ENCODE measurements around the gene TAF4B. TPM values are rescaled to one million over a fixed set of nuclear protein-coding genes. Genes with fewer than 3 reads are reported as not detected.
"Not testable (repeated sequence)": the region's sequence is repeated elsewhere in the genome, so short reads cannot be mapped to it uniquely, and the experiment has no call there.

TAF4B gene
- total RNA-seq, 1 donor from 2014 or later: 7.8 TPM

GRCh38 chr18:26307161-26307773, 81.0 kb downstream of the TAF4B start:
- no peak for DNase-seq (ENCODE audit: low spot score)

GRCh38 chr18:26309281-26309680, 83.0 kb downstream of the TAF4B start:
- no peak for DNase-seq (ENCODE audit: low spot score)

GRCh38 chr18:26312199-26312598, 86.0 kb downstream of the TAF4B start:
- no peak for DNase-seq (ENCODE audit: low spot score)

GRCh38 chr18:26317398-26317797, 91.2 kb downstream of the TAF4B start:
- DNase-seq (ENCODE audit: low spot score): no peak

GRCh38 chr18:26320686-26321085, 94.4 kb downstream of the TAF4B start:
- DNase-seq (ENCODE audit: low spot score): no peak

- no peak for DNase-seq (ENCODE audit: low spot score)
These were observed 96.8 kb downstream of the TAF4B start for GRCh38 chr18:26322890-26323653.

- DNase-seq (ENCODE audit: low spot score): no peak
These were observed 99.5 kb downstream of the TAF4B start for GRCh38 chr18:26325771-26326170.

GRCh38 chr18:26327062-26327461, 100.8 kb downstream of the TAF4B start:
- no peak for DNase-seq (ENCODE audit: low spot score)

- DNase-seq (ENCODE audit: low spot score): no peak
These were observed 106.7 kb downstream of the TAF4B start for GRCh38 chr18:26332991-26333390.

- DNase-seq (ENCODE audit: low spot score): no peak
These were observed 108.9 kb downstream of the TAF4B start for GRCh38 chr18:26335156-26335555.

- DNase-seq (ENCODE audit: low spot score): no peak
These were observed 109.6 kb downstream of the TAF4B start for GRCh38 chr18:26335571-26336487.

GRCh38 chr18:26336572-26336971, 110.3 kb downstream of the TAF4B start:
- no peak for DNase-seq (ENCODE audit: low spot score)

GRCh38 chr18:26342646-26343045, 116.4 kb downstream of the TAF4B start:
- DNase-seq (ENCODE audit: low spot score): no peak

GRCh38 chr18:26350961-26351360, 124.7 kb downstream of the TAF4B start:
- DNase-seq (ENCODE audit: low spot score): no peak

GRCh38 chr18:26356045-26356785, 130.0 kb downstream of the TAF4B start:
- no peak for DNase-seq (ENCODE audit: low spot score)

GRCh38 chr18:26357960-26358359, 131.7 kb downstream of the TAF4B start:
- no peak for DNase-seq (ENCODE audit: low spot score)

GRCh38 chr18:26362021-26362420, 135.8 kb downstream of the TAF4B start:
- DNase-seq (ENCODE audit: low spot score): no peak

- DNase-seq (ENCODE audit: low spot score): no peak
These were observed 141.2 kb downstream of the TAF4B start for GRCh38 chr18:26367425-26367824.

- no peak for DNase-seq (ENCODE audit: low spot score)
These were observed 143.8 kb downstream of the TAF4B start for GRCh38 chr18:26370037-26370436.

GRCh38 chr18:26376105-26376504, 149.9 kb downstream of the TAF4B start:
- no peak for DNase-seq (ENCODE audit: low spot score)

- no peak for DNase-seq (ENCODE audit: low spot score)
These were observed 152.5 kb downstream of the TAF4B start for GRCh38 chr18:26378701-26379100.

- DNase-seq (ENCODE audit: low spot score): not testable (repeated sequence)
These were observed 155.3 kb downstream of the TAF4B start for GRCh38 chr18:26381555-26381954.

Data from ureter (tissue), 1 donor.